PC-9 (cell line): ENCODE measurements around the gene FAXC.

ENCODE experiments used
- EZH2 ChIP-seq: fragments of 200-600 bp; sonication (generic); IDR thresholded peaks from 2 replicates; pipeline ENCODE4 v1.8.0; 2017; ENCODE audit warnings: antibody characterized with exemption, low read depth
- TF ChIP-seq, protein P1 (sequence below): fragments of 200-600 bp; sonication (generic); conservative IDR thresholded peaks from 2 replicates; pipeline ENCODE4 v1.6.1; 2017; ENCODE audit warnings: mixed run types, antibody characterized with exemption, mild to moderate bottlenecking, moderate library complexity

GRCh38 chr6:99393698-99394531 is 44.4 kb upstream of the FAXC start, which contains the start of gene COQ3:
- TF ChIP-seq, protein P1, sequence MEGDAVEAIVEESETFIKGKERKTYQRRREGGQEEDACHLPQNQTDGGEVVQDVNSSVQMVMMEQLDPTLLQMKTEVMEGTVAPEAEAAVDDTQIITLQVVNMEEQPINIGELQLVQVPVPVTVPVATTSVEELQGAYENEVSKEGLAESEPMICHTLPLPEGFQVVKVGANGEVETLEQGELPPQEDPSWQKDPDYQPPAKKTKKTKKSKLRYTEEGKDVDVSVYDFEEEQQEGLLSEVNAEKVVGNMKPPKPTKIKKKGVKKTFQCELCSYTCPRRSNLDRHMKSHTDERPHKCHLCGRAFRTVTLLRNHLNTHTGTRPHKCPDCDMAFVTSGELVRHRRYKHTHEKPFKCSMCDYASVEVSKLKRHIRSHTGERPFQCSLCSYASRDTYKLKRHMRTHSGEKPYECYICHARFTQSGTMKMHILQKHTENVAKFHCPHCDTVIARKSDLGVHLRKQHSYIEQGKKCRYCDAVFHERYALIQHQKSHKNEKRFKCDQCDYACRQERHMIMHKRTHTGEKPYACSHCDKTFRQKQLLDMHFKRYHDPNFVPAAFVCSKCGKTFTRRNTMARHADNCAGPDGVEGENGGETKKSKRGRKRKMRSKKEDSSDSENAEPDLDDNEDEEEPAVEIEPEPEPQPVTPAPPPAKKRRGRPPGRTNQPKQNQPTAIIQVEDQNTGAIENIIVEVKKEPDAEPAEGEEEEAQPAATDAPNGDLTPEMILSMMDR = no peak
- no peak for TF ChIP-seq EZH2
